Ovary (tissue), 3 donors: ENCODE data around the gene CDH10.

Experiments
- CTCF ChIP-seq, 3 donors: fragments of 450-650 bp in 2 of 3; fragments of 200-600 bp in 1 of 3; IDR thresholded peaks; one replicate each; pipeline versions ENCODE4 v1.5.1 to v1.8.0; 2016 to 2022; ENCODE audit warnings: antibody characterized with exemption in 3 of 3, mild to moderate bottlenecking in 1 of 3
- EP300 ChIP-seq: sonication (generic); formaldehyde crosslinking; IDR thresholded peaks from one replicate; pipeline ENCODE4 v1.6.1; 2017; ENCODE audit warnings: antibody characterized with exemption
- donor health status: DM: no; HTN: no; CAD: no.

- TF ChIP-seq CTCF (IDR thresholded peaks at IDR 0.05): no peak
- TF ChIP-seq EP300: no peak
Observed at GRCh38 chr5:24646915-24647314, 2.1 kb upstream of the CDH10 start.
